Motor neuron (in vitro differentiated cells): ENCODE data around the gene HES7. TPM values are rescaled to one million over a fixed set of nuclear protein-coding genes. Genes with fewer than 3 reads are reported as not detected.
A peak's percentile ranks its signal among the peaks of the same experiment; 100 is the strongest.
"Not testable (repeated sequence)": the region's sequence is repeated elsewhere in the genome, so short reads cannot be mapped to it uniquely, and the experiment has no call there.

Experiments used
- ATAC-seq, 8 experiments: fragments of 200-7000 bp; cut with Tn5 transposase; replicated peaks in 6 of 8; 2 replicates each; pipeline ENCODE4 v1.8.0; 2021; ENCODE audit warnings: mild to moderate bottlenecking in 8 of 8, moderate library complexity in 8 of 8
- H3K27ac ChIP-seq, 2 donors: fragments of 250-450 bp; sonication (Bioruptor Pico); 2 replicates each; pipeline ENCODE4 v1.9.0; 2021; ENCODE audit warnings: antibody characterized with exemption in 2 of 2, mild to moderate bottlenecking in 2 of 2, moderate library complexity in 1 of 2
- H3K4me1 ChIP-seq, 2 donors: fragments of 250-450 bp; sonication (Bioruptor Pico); replicated peaks in 1 of 2; 2 replicates each; pipeline ENCODE4 v1.6.1; 2021; ENCODE audit warnings: antibody characterized with exemption in 2 of 2, mild to moderate bottlenecking in 2 of 2, moderate library complexity in 1 of 2
- H3K4me3 ChIP-seq, 5 donors: fragments of 250-450 bp; sonication (Bioruptor Pico); 2 replicates each; pipeline ENCODE4 v1.9.0; 2021; ENCODE audit warnings: antibody characterized with exemption in 5 of 5, mild to moderate bottlenecking in 5 of 5, moderate library complexity in 4 of 5
- WGBS, 10 experiments: fragments of 450-650 bp; shearing (Covaris generic); methylation state at CpG; one replicate each; pipeline ENCODE4 v1.0.0; 2022; 5-methylcytosine and 5-hydroxymethylcytosine counted together
- in situ Hi-C, 9 experiments: fragments of 400-800 bp; cut with MboI; loops; one replicate each; pipeline ENCODE4 v1.15.0; 2021; ENCODE audit warnings: low sequenced_read_pairs in 9 of 9, low pct_unique_long_range_greater_than_20kb in 2 of 9; ENCODE audit not compliant: unreplicated experiment in 9 of 9
- total RNA-seq, 8 experiments: library from RNA; unstranded; fragments of 300-600 nt; gene quantifications; 2 replicates each; pipeline versions ENCODE4 v1.2.3 to v1.2.4, GENCODE V29; 2022

The HES7 gene
- total RNA-seq, 8 experiments from 2014 or later = 0.31 to 4.0 (median 1.4) TPM; not detected in 1

GRCh38 chr17:8089728-8090127, 34.2 kb downstream of the HES7 start:
- 29 to 77% (median 41%) methylated on average over 3 to 6 of the region's 6 CpGs; no CpG with 5 or more reads in 6 of the 10 experiments for WGBS, 10 experiments
- H3K4me3 ChIP-seq = no peak overlapping the region
- no peak for ATAC-seq
- in situ Hi-C loops = loop anchor here in 2 of 9 experiments (25.0 kb wide), 1 partner anchor 698 kb away; the partner anchor contains the start of gene MFSD6L (in 2 of the 2)
- no peak overlapping the region for H3K27ac ChIP-seq
- H3K4me1 ChIP-seq = no peaks in the 10 kb centered on the region

GRCh38 chr17:8087952-8088230, 36.0 kb downstream of the HES7 start:
- Histone ChIP-seq H3K4me1 (no peaks in the 10 kb centered on the region), H3K4me3 (no peak overlapping the region), H3K27ac (no peak overlapping the region)
- 20 to 100% (median 64%) methylated on average over 1 to 3 of the region's 5 CpGs; no CpG with 5 or more reads in 2 of the 10 experiments for WGBS, 10 experiments
- ATAC-seq = no peak
- in situ Hi-C loops = loop anchor here in 2 of 9 experiments (25.0 kb wide), 1 partner anchor 699 kb away; the partner anchor contains the start of gene MFSD6L (in 2 of the 2)

GRCh38 chr17:8087075-8087951, 36.6 kb downstream of the HES7 start, which contains the start of gene ALOX12B:
Gene ALOX12B (minus strand): TSS chr17:8087716. CDS start chr17:8087442, 274 bp downstream.
- Histone ChIP-seq H3K4me1 (no peaks in the 10 kb centered on the region), H3K27ac (no peak within 1 kb of the TSS), H3K4me3 (no peak within 1 kb of the TSS)
- 20 to 92% (median 74%) methylated on average over 1 to 9 of the region's 20 CpGs; no CpG with 5 or more reads in 2 of the 10 experiments for WGBS, 10 experiments
- ATAC-seq = peak in 3 of 8 experiments; percentile 70 to 93 (median 79)
- in situ Hi-C loops = loop anchor here in 2 of 9 experiments (25.0 kb wide), 1 partner anchor 700 kb away; the partner anchor contains the start of gene MFSD6L (in 2 of the 2)

GRCh38 chr17:8084250-8084649, 39.7 kb downstream of the HES7 start:
- Histone ChIP-seq H3K27ac (no peak overlapping the region), H3K4me1 (no peaks in the 10 kb centered on the region), H3K4me3 (no peak overlapping the region)
- no peak for ATAC-seq
- WGBS, 10 experiments = 49 to 89% (median 60%) methylated on average over 1 to 5 of the region's 6 CpGs; no CpG with 5 or more reads in 5 of the 10 experiments
- in situ Hi-C loops = loop anchor here in 2 of 9 experiments (25.0 kb wide), 1 partner anchor 703 kb away; the partner anchor contains the start of gene MFSD6L (in 2 of the 2)

- Histone ChIP-seq H3K27ac (no peak overlapping the region), H3K4me1 (no peaks in the 10 kb centered on the region), H3K4me3 (no peak overlapping the region)
- in situ Hi-C loops = loop anchor here in 2 of 9 experiments (25.0 kb wide), 1 partner anchor 705 kb away; the partner anchor contains the start of gene MFSD6L (in 2 of the 2)
- WGBS, 10 experiments = 28 to 96% (median 90%) methylated on average over 2 to 10 of the region's 10 CpGs; no CpG with 5 or more reads in 1 of the 10 experiments
- ATAC-seq = no peak
These were observed 41.6 kb downstream of the HES7 start for GRCh38 chr17:8082292-8082691.

DNA sequence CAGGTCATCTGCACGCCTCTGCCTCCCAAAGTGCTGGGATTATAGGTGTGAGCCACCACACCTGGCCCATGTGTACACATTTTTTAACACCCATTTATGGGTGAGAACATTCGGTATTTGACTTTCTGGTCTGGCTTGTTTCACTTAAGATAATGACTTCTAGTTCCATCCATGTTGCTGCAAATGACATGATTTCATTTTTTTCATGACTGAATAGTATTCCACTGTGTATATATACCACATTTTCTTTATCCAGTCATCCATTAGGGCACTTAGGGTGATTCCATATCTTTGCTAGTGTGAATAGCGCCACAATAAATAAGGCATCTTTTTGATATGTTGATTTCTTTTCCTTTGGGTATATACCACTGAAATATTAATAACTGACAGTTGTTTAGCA, 42.0 kb downstream of the HES7 start:
- in situ Hi-C loops = loop anchor here in 2 of 9 experiments (25.0 kb wide), 1 partner anchor 705 kb away; the partner anchor contains the start of gene MFSD6L (in 2 of the 2)
- Histone ChIP-seq H3K27ac (no peak overlapping the region), H3K4me3 (no peak overlapping the region), H3K4me1 (no peaks in the 10 kb centered on the region)
- 40 to 100% (median 95%) methylated on average over 1 to 3 of the region's 3 CpGs; no CpG with 5 or more reads in 1 of the 10 experiments for WGBS, 10 experiments
- no peak for ATAC-seq

- H3K4me3 ChIP-seq = no peak overlapping the region
- 90% methylated on average over 2 of the region's 17 CpGs; no CpG with 5 or more reads in 9 of the 10 experiments for WGBS, 10 experiments
- peak in 3 of 8 experiments; percentile 11 to 72 (median 45) for ATAC-seq
- no peak overlapping the region for H3K27ac ChIP-seq
- in situ Hi-C loops = loop anchor here in 2 of 9 experiments (25.0 kb wide), 1 partner anchor 706 kb away; the partner anchor contains the start of gene MFSD6L (in 2 of the 2)
- no peaks in the 10 kb centered on the region for H3K4me1 ChIP-seq
These were observed 43.1 kb downstream of the HES7 start for GRCh38 chr17:8080799-8081219.

GRCh38 chr17:8080208-8080798, 43.6 kb downstream of the HES7 start:
- in situ Hi-C loops = loop anchor here in 2 of 9 experiments (25.0 kb wide), 1 partner anchor 707 kb away; the partner anchor contains the start of gene MFSD6L (in 2 of the 2)
- ATAC-seq = peak in 7 of 8 experiments; percentile 14 to 32 (median 21)

DNA sequence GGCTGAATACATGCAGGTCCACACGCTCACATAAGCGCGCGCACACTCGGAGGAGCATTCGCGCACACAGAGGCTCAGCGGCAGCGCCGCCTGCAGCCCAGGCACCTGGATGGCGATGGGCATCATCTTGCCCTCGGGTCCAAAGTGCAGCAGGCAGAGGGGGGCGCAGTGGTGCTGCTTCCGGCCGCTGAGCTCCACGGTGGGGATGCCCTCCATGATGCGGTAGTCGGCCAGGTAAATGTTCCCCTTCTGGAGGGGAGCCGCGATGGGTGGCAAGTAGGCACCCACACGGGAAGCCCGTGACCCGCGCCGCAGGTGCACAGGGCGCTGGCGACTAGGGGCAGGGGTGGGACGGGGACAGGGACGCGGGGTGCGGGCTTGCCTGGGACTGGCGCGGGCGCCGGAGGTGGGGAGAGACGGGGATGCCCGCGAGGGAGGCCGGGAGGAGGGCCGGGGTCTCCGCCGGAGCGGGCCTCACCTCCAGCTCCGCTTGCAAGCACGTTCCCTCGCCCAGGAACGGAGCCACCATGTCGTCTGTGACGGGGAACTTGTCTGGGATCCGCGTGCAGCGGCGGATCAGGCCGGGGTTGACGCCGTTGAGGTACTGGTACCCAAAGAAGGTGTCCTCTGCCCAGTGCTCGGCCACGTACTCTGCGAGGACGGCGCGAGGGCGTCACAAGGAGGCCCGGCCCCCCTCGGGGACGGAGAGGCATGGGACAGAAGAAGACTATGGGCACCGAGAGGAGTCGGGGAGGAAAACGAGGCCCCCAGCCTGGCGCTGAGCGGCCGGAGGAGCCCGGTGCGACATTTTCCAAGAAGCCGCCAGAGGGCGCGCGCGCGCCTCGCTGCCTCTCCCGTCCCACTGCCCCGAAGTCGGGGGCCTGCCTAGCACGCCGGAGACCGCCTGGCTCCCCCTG, 44.4 kb downstream of the HES7 start:
- Histone ChIP-seq H3K27ac (no peak overlapping the region), H3K4me3 (peak overlapping the region; percentile 18 to 38 (median 36)), H3K4me1 (no peaks in the 10 kb centered on the region)
- in situ Hi-C loops = loop anchor here in 2 of 9 experiments (25.0 kb wide), 1 partner anchor 708 kb away; the partner anchor contains the start of gene MFSD6L (in 2 of the 2)
- WGBS, 10 experiments = 0 to 17% (median 3%) methylated on average over 4 to 6 of the region's 87 CpGs; no CpG with 5 or more reads in 5 of the 10 experiments
- ATAC-seq = peak; percentile 88 to 94 (median 90)

More at GRCh38 chr17:8080208-8080798, 43.6 kb downstream of the HES7 start:
- H3K4me3 ChIP-seq = peak overlapping the region in 4 of 5 donors; percentile 35 to 38 (median 36)
- H3K4me1 ChIP-seq = no peaks in the 10 kb centered on the region
- WGBS, 10 experiments = 0 to 35% (median 5%) methylated on average over 1 to 6 of the region's 25 CpGs; no CpG with 5 or more reads in 6 of the 10 experiments
- H3K27ac ChIP-seq = no peak overlapping the region

- WGBS, 10 experiments = 20 to 100% (median 51%) methylated on average over 1 to 4 of the region's 5 CpGs; no CpG with 5 or more reads in 1 of the 10 experiments
- in situ Hi-C loops = loop anchor here in 2 of 9 experiments (25.0 kb wide), 1 partner anchor 709 kb away; the partner anchor contains the start of gene MFSD6L (in 2 of the 2)
These were observed 46.0 kb downstream of the HES7 start for GRCh38 chr17:8077939-8078338.

DNA sequence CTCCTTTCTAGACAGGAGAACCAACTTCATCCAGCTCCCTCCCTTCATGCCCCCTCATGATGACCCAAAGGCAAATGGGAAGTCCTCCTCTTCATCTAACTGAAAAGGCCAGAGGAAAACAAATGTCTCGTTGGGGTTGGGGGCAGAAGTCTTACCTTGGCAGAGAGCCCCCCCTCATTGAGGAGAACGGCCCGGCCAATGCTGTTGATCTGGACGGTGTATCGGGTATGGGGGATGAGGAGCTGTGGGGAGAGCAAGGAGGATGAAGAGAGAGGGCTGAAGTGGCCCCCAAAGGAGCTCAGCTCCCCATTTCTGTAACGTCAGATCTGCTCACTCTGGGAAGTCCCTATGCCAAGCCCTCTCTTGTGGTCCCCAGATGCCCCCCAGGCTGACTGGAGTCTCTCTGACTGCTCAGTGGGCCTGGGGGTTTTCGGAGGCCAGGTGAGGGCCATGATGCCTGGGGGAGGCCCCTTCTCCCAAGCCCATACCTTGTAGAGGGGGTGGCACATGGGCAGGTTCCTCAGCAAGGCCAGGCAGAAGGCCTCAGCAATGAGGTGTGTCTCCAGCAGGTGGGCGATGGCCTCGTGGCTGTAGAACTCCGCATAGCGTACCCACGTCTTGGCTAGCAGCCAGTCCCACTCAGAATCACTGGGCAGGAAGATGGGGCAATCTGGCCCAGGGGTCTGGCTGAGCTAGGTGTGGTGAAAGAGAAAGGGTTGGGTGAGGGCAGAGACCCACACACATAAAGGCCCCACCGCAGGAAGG, 47.2 kb downstream of the HES7 start:
- Histone ChIP-seq H3K4me1 (peaks cover 3 to 10% of the 10 kb centered on the region in 2 donors), H3K4me3 (no peak overlapping the region), H3K27ac (no peak overlapping the region)
- in situ Hi-C loops = loop anchor here in 2 of 9 experiments (25.0 kb wide), 1 partner anchor 711 kb away; the partner anchor contains the start of gene MFSD6L (in 2 of the 2)
- ATAC-seq = no peak
- 33 to 80% (median 67%) methylated on average over 1 to 9 of the region's 13 CpGs; no CpG with 5 or more reads in 5 of the 10 experiments for WGBS, 10 experiments

More at GRCh38 chr17:8077939-8078338, 46.0 kb downstream of the HES7 start:
- not testable (repeated sequence) for ATAC-seq, H3K4me3 ChIP-seq, H3K4me1 ChIP-seq, H3K27ac ChIP-seq
